ENCODE measurements around the gene LAMC2.

Gene LAMC2

DNA sequence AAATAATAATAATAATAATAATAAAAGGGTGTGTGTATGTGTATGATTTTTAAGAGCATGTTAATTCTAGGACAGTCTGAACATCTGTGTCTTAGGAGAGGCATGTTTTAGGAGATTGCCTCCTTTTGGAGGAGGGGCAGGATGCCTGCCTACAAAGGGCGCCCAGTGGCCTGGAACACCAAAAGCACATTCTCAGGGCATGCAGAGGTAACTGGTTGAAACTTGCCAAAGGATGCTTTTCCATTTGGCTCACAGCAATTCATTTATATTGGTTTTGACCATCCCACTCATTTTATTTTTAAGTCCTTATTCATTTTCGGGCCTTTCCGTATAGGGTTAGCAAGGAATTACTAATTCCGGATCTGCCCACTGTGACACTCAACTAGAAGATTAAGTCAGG lies 21.1 kb upstream of the LAMC2 start:
- H3K79me2 ChIP-seq (ENCODE audit: insufficient read depth, low read length), result no peaks in the 10 kb centered on the region
- no peak overlapping the region for H3K9ac ChIP-seq (ENCODE audit: low read depth, low read length, poor library complexity, severe bottlenecking)
- no peak for TF ChIP-seq EZH2phosphoT487 (IDR thresholded peaks at IDR 0.05; ENCODE audit: borderline replicate concordance)
- TF ChIP-seq, protein P1, sequence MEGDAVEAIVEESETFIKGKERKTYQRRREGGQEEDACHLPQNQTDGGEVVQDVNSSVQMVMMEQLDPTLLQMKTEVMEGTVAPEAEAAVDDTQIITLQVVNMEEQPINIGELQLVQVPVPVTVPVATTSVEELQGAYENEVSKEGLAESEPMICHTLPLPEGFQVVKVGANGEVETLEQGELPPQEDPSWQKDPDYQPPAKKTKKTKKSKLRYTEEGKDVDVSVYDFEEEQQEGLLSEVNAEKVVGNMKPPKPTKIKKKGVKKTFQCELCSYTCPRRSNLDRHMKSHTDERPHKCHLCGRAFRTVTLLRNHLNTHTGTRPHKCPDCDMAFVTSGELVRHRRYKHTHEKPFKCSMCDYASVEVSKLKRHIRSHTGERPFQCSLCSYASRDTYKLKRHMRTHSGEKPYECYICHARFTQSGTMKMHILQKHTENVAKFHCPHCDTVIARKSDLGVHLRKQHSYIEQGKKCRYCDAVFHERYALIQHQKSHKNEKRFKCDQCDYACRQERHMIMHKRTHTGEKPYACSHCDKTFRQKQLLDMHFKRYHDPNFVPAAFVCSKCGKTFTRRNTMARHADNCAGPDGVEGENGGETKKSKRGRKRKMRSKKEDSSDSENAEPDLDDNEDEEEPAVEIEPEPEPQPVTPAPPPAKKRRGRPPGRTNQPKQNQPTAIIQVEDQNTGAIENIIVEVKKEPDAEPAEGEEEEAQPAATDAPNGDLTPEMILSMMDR (conservative IDR thresholded peaks at IDR 0.05; ENCODE audit: low read length), result no peak
- no peaks in the 10 kb centered on the region for H3K9me3 ChIP-seq (ENCODE audit: insufficient read depth, low read depth, low read length)
- no peaks in the 10 kb centered on the region for H3K36me3 ChIP-seq (ENCODE audit: insufficient read depth, low read length)
- H3K4me3 ChIP-seq (ENCODE audit: low read length, poor library complexity, severe bottlenecking), result no peak overlapping the region
- no peaks in the 10 kb centered on the region for H3F3A ChIP-seq (ENCODE audit: low read depth)
- no peaks in the 10 kb centered on the region for H4K20me1 ChIP-seq (ENCODE audit: insufficient read depth, low read length, poor library complexity, severe bottlenecking)
- no peaks in the 10 kb centered on the region for H3K27me3 ChIP-seq (ENCODE audit: insufficient read depth, low read length, poor library complexity, severe bottlenecking)
- no peak overlapping the region for H2AFZ ChIP-seq (ENCODE audit: low read length)
- H3K4me2 ChIP-seq (ENCODE audit: low read depth, low read length, poor library complexity, severe bottlenecking), result no peak overlapping the region
- H3K9me2 ChIP-seq (replicated peaks; ENCODE audit: low read depth, low read length), result no peaks in the 10 kb centered on the region
- H3K4me1 ChIP-seq (ENCODE audit: insufficient read depth, low read length, poor library complexity, severe bottlenecking), result peaks cover 9% of the 10 kb centered on the region

DNA sequence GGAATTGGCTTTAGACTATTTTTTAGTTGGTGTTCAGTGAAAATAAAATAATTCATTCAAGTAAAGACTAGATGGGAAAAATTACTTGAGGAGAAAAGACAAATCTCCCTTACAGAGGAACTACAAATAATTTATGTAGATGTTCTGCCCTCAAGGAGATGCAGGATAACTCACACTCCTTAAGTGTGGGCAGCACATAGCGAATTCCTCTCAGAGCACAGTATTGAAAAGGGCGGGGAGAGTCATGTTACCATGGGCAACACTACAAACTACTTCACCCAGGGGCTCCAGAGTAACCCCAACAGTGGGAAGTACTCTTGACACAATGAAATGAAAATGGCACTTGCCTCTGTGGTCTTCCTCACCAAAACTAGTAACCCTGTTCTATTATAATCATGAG lies 20.6 kb upstream of the LAMC2 start:
- no peaks in the 10 kb centered on the region for H3K27me3 ChIP-seq (ENCODE audit: insufficient read depth, low read length, poor library complexity, severe bottlenecking)

DNA sequence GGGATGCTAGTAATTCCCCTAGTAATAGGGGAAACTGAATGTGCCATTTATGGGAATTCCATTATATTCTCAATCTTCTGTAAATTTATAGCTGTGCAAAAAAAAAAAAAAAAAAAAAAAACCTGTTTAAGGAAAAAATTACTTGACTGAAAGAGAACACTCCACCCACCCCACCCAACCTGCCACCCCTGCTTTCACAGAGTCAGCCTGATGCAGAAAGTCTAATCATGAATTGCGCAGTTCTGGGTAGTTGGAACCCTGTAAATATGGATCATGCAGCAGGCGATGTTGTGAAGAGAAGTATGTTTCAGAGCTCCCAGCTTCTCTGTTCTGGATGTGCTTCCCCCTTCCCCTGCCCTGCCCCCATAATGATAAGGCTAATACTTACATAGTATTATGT lies 19.6 kb upstream of the LAMC2 start:
- Histone ChIP-seq H3K9me3 (ENCODE audit: insufficient read depth, low read depth, low read length) (no peaks in the 10 kb centered on the region), H3K79me2 (ENCODE audit: insufficient read depth, low read length) (no peaks in the 10 kb centered on the region)

More for the DNA sequence above, 20.6 kb upstream of the LAMC2 start:
- no peaks in the 10 kb centered on the region for H3K79me2 ChIP-seq (ENCODE audit: insufficient read depth, low read length)
- no peak overlapping the region for H3K4me2 ChIP-seq (ENCODE audit: low read depth, low read length, poor library complexity, severe bottlenecking)
- TF ChIP-seq, protein P1 (conservative IDR thresholded peaks at IDR 0.05; ENCODE audit: low read length), result no peak
- TF ChIP-seq EZH2phosphoT487 (IDR thresholded peaks at IDR 0.05; ENCODE audit: borderline replicate concordance), result no peak
- H3K4me3 ChIP-seq (ENCODE audit: low read length, poor library complexity, severe bottlenecking), result no peak overlapping the region
- H3K9ac ChIP-seq (ENCODE audit: low read depth, low read length, poor library complexity, severe bottlenecking), result no peak overlapping the region
- no peaks in the 10 kb centered on the region for H3K9me3 ChIP-seq (ENCODE audit: insufficient read depth, low read depth, low read length)
- H3K36me3 ChIP-seq (ENCODE audit: insufficient read depth, low read length), result no peaks in the 10 kb centered on the region
- H2AFZ ChIP-seq (ENCODE audit: low read length), result no peak overlapping the region
- no peaks in the 10 kb centered on the region for H3K9me2 ChIP-seq (replicated peaks; ENCODE audit: low read depth, low read length)
- peaks cover 7% of the 10 kb centered on the region for H3K4me1 ChIP-seq (ENCODE audit: insufficient read depth, low read length, poor library complexity, severe bottlenecking)
- no peaks in the 10 kb centered on the region for H4K20me1 ChIP-seq (ENCODE audit: insufficient read depth, low read length, poor library complexity, severe bottlenecking)
- H3F3A ChIP-seq (ENCODE audit: low read depth), result no peaks in the 10 kb centered on the region

More for the DNA sequence above, 19.6 kb upstream of the LAMC2 start:
- H3K4me3 ChIP-seq (ENCODE audit: low read length, poor library complexity, severe bottlenecking), result no peak overlapping the region
- TF ChIP-seq, protein P1 (conservative IDR thresholded peaks at IDR 0.05; ENCODE audit: low read length), result no peak
- TF ChIP-seq EZH2phosphoT487 (IDR thresholded peaks at IDR 0.05; ENCODE audit: borderline replicate concordance), result no peak
- H3K4me1 ChIP-seq (ENCODE audit: insufficient read depth, low read length, poor library complexity, severe bottlenecking), result peaks cover 7% of the 10 kb centered on the region
- no peaks in the 10 kb centered on the region for H3K9me2 ChIP-seq (replicated peaks; ENCODE audit: low read depth, low read length)
- H3K9ac ChIP-seq (ENCODE audit: low read depth, low read length, poor library complexity, severe bottlenecking), result no peak overlapping the region
- no peaks in the 10 kb centered on the region for H3K27me3 ChIP-seq (ENCODE audit: insufficient read depth, low read length, poor library complexity, severe bottlenecking)
- no peaks in the 10 kb centered on the region for H4K20me1 ChIP-seq (ENCODE audit: insufficient read depth, low read length, poor library complexity, severe bottlenecking)
- no peak overlapping the region for H2AFZ ChIP-seq (ENCODE audit: low read length)
- H3F3A ChIP-seq (ENCODE audit: low read depth), result no peaks in the 10 kb centered on the region
- no peak overlapping the region for H3K4me2 ChIP-seq (ENCODE audit: low read depth, low read length, poor library complexity, severe bottlenecking)
- H3K36me3 ChIP-seq (ENCODE audit: insufficient read depth, low read length), result no peaks in the 10 kb centered on the region

Measured in Loucy (cell line).